K562 (cell line): ENCODE measurements around the gene ZSWIM3. TPM values are rescaled to one million over a fixed set of nuclear protein-coding genes. Genes with fewer than 3 reads are reported as not detected.

Experiments
- ATAC-seq: fragments of 200-7000 bp; cut with Tn5 transposase; 3 replicates; pipeline ENCODE4 v1.9.1; 2020; ENCODE audit warnings: moderate library complexity
- BruUV-seq: library from RNA; stranded (reverse); fragments of 400-500 nt; replicated peaks from 2 replicates; lab custom pipeline; 2021; lab: Mats Ljungman, UMichigan
- CTCF ChIA-PET: fragments of 300-600 bp; formaldehyde crosslinking; extraction: SDS; loops from one replicate; lab custom pipeline; 2021; ENCODE audit warnings: low intra/inter-chr PET ratio; lab: Yijun Ruan, JAX
- POLR2A ChIA-PET: fragments of 300-600, 350-650 bp; sonication (Branson Sonifier 250); formaldehyde crosslinking; extraction: SDS; loops from one replicate; lab custom pipeline; 2021; ENCODE audit warnings: antibody characterized with exemption, inconsistent platforms; lab: Yijun Ruan, JAX
- DNase-seq, 4 experiments: peaks; one replicate each; pipeline versions ENCODE4 v3.0.0 to v3.0.0-alpha.2; 2011 to 2018; ENCODE audit warnings: low spot score in 3 of 4, mixed read lengths in 3 of 4; ENCODE audit errors: extremely low read depth in 1 of 4
- FAIRE-seq: peaks from 2 replicates; lab custom pipeline; 2011; peaks lifted over from hg19 to GRCh38; lab: Jason Lieb, UNC
- H2AFZ ChIP-seq: 2 replicates; pipeline ENCODE4 v1.6.0; 2011; ENCODE audit warnings: low read depth, low read length, control low read depth, inconsistent platforms
- H3K27ac ChIP-seq: fragments of 200-600 bp; 3 replicates; pipeline ENCODE4 v1.8.0; 2011; ENCODE audit warnings: low read depth, mild to moderate bottlenecking, control low read depth, inconsistent platforms, low read length, moderate library complexity, mixed read lengths; ENCODE audit errors: extremely low read depth
- H3K27me3 ChIP-seq, 2 experiments: fragments of 300-600 bp in 1 of 2; 2 replicates in 1 of 2; 3 replicates in 1 of 2; pipeline versions ENCODE4 v1.6.0 to v1.8.0; 2011; ENCODE audit warnings: inconsistent platforms in 2 of 2, low read length in 2 of 2, mild to moderate bottlenecking in 1 of 2, mixed read lengths in 1 of 2, moderate library complexity in 1 of 2; ENCODE audit not compliant: control insufficient read depth in 2 of 2, insufficient read depth in 2 of 2
- H3K36me3 ChIP-seq: fragments of 300-600 bp; 3 replicates; pipeline ENCODE4 v1.8.0; 2011; ENCODE audit warnings: mild to moderate bottlenecking, low read length, inconsistent platforms; ENCODE audit not compliant: control insufficient read depth, insufficient read depth
- H3K4me1 ChIP-seq, 2 experiments: fragments of 200-600 bp in 1 of 2; replicated peaks in 1 of 2; 2 replicates in 1 of 2; 3 replicates in 1 of 2; pipeline versions ENCODE4 v1.5.1 to v1.8.0; 2011; ENCODE audit warnings: inconsistent platforms in 2 of 2, low read length in 2 of 2, mild to moderate bottlenecking in 1 of 2, mixed read lengths in 1 of 2, moderate library complexity in 1 of 2; ENCODE audit not compliant: control insufficient read depth in 2 of 2, insufficient read depth in 2 of 2
- H3K4me2 ChIP-seq: 2 replicates; pipeline ENCODE4 v1.6.1; 2011; ENCODE audit warnings: low read length, control low read depth, inconsistent platforms, mixed read lengths; ENCODE audit not compliant: insufficient read depth
- H3K4me3 ChIP-seq: fragments of 200-600 bp; sonication (generic), shearing (Covaris generic); 2 replicates; pipeline ENCODE4 v1.5.1; 2016; ENCODE audit warnings: control low read depth, inconsistent platforms
- H3K79me2 ChIP-seq: fragments of 200-600 bp; 3 replicates; pipeline ENCODE4 v1.8.0; 2011; ENCODE audit warnings: low read length, inconsistent platforms; ENCODE audit not compliant: control insufficient read depth, insufficient read depth
- H3K9ac ChIP-seq, 2 experiments: 2 replicates each; pipeline versions ENCODE4 v1.6.0 to v1.6.1; 2011; ENCODE audit warnings: low read depth in 2 of 2, low read length in 2 of 2, control low read depth in 1 of 2, inconsistent platforms in 1 of 2, mild to moderate bottlenecking in 1 of 2, mixed read lengths in 1 of 2; ENCODE audit not compliant: insufficient read depth in 1 of 2
- H3K9me1 ChIP-seq: one replicate; pipeline ENCODE4 v1.6.0; 2011; ENCODE audit warnings: inconsistent platforms, mild to moderate bottlenecking, low read length, moderate library complexity; ENCODE audit not compliant: control insufficient read depth, insufficient read depth
- H3K9me3 ChIP-seq: replicated peaks from 2 replicates; pipeline ENCODE4 v1.5.1; 2011; ENCODE audit warnings: low read depth, low read length, inconsistent platforms; ENCODE audit not compliant: control insufficient read depth, insufficient read depth
- H4K20me1 ChIP-seq: replicated peaks from 2 replicates; pipeline ENCODE4 v1.6.1; 2011; ENCODE audit warnings: low read length, inconsistent platforms, mixed read lengths; ENCODE audit not compliant: control insufficient read depth, insufficient read depth
- CHD1 ChIP-seq: fragments of 200-600 bp; sonication (generic); IDR thresholded peaks from one replicate; pipeline ENCODE4 v1.6.1; 2012; ENCODE audit warnings: mild to moderate bottlenecking, moderate library complexity, low read length, inconsistent platforms
- CXXC5 ChIP-seq: fragments of 250-450 bp; sonication (Bioruptor Pico); IDR thresholded peaks from 2 replicates; pipeline ENCODE4 v1.8.0; 2022; ENCODE audit warnings: inconsistent platforms, mild to moderate bottlenecking, moderate library complexity
- RBFOX2 ChIP-seq: fragments of 200-400 bp; formaldehyde crosslinking; IDR thresholded peaks from 2 replicates; pipeline ENCODE4 v1.6.1; 2017; ENCODE audit warnings: low read depth, mild to moderate bottlenecking, low read length, moderate library complexity
- RBM25 ChIP-seq: fragments of 200-400 bp; formaldehyde crosslinking; IDR thresholded peaks from 2 replicates; pipeline ENCODE4 v1.6.1; 2018; ENCODE audit warnings: low read length, low read depth, moderate library complexity; ENCODE audit not compliant: severe bottlenecking
- SMARCA5 ChIP-seq: fragments of 450-650 bp; IDR thresholded peaks from 2 replicates; pipeline ENCODE4 v1.6.1; 2016
- YY1 ChIP-seq, 3 experiments: IDR thresholded peaks; 2 replicates each; pipeline ENCODE4 v1.6.1; 2011; ENCODE audit warnings: low read length in 2 of 3, mild to moderate bottlenecking in 2 of 3, moderate library complexity in 2 of 3, borderline replicate concordance in 1 of 3, control low read depth in 1 of 3, low read depth in 1 of 3; ENCODE audit not compliant: insufficient read depth in 3 of 3, insufficient replicate concordance in 2 of 3, control insufficient read depth in 1 of 3, insufficient read length in 1 of 3; ENCODE audit errors: extremely low read depth in 1 of 3
- ZC3H4 ChIP-seq: sonication (generic); formaldehyde crosslinking; IDR thresholded peaks from 2 replicates; pipeline ENCODE4 v1.9.0; 2021; ENCODE audit warnings: missing genetic modification reagents, borderline replicate concordance
- ZNF436 ChIP-seq: fragments of 250-450, 450-650 bp; sonication (Bioruptor Pico); formaldehyde crosslinking; IDR thresholded peaks from 2 replicates; pipeline ENCODE4 v1.7.0; 2020; ENCODE audit warnings: mild to moderate bottlenecking
- ZNF780A ChIP-seq: fragments of 250-450 bp; sonication (Bioruptor Pico); IDR thresholded peaks from 2 replicates; pipeline ENCODE4 v1.5.0; 2021; ENCODE audit warnings: mild to moderate bottlenecking
- WGBS: fragments of 100-300 bp; shearing (Covaris generic); methylation state at CpG from one replicate; pipeline ENCODE4 v1.1.6; 2016; ENCODE audit warnings: low coverage, mixed read lengths; ENCODE audit not compliant: insufficient coverage; ENCODE audit errors: missing lambda C conversion rate; 5-methylcytosine and 5-hydroxymethylcytosine counted together
- in situ Hi-C: fragments of 300-500 bp; cut with MboI; formaldehyde crosslinking; loops from 4 replicates; pipeline ENCODE4 v1.15.0; 2018; ENCODE audit warnings: inconsistent platforms, mixed read lengths
- intact Hi-C: fragments of 100-400 bp; cut with micrococcal nuclease; formaldehyde crosslinking; loops from 2 replicates; pipeline ENCODE4 v1.14.2; 2022
- polyA plus RNA-seq, 8 experiments: library from polyadenylated mRNA; depleted of rRNA in 4 of 8; stranded (reverse) in 5 of 8; unstranded in 3 of 8; fragments of >200 nt; fragmentation: Nextera tagmentation in 2 of 8; fragmentation: Illumina TruSeq in 1 of 8; extraction: Ambion mirVana in 2 of 8; extraction: Trizol in 1 of 8; gene quantifications; 2 replicates each; pipeline versions ENCODE4 v1.2.1 to v1.2.3, GENCODE V29; 2011 to 2014; ENCODE audit warnings: inconsistent platforms in 1 of 8, missing spikeins in 1 of 8
- total RNA-seq, 7 experiments: library from RNA; depleted of rRNA in 6 of 7; stranded (reverse); fragments of >200 nt in 6 of 7; fragmentation: Illumina TruSeq in 2 of 7; extraction: Trizol in 2 of 7; gene quantifications; 2 replicates each; pipeline versions ENCODE4 v1.2.1 to v1.2.3, GENCODE V29; 2011 to 2021; ENCODE audit warnings: low replicate concordance in 1 of 7
- TF ChIP-seq, protein P1 (sequence below): IDR thresholded peaks from 3 replicates; pipeline ENCODE4 v1.6.1; 2011; ENCODE audit warnings: borderline replicate concordance, mild to moderate bottlenecking, moderate library complexity; ENCODE audit not compliant: insufficient read length; ENCODE audit errors: extremely low read depth
- TF ChIP-seq, protein P2 (sequence below): sonication (generic); formaldehyde crosslinking; IDR thresholded peaks from 2 replicates; pipeline ENCODE4 v1.8.0; 2022; ENCODE audit warnings: missing genetic modification reagents, mild to moderate bottlenecking, moderate library complexity, borderline replicate concordance
- TF ChIP-seq, protein P3 (sequence below): IDR thresholded peaks from 2 replicates; pipeline ENCODE4 v1.6.1; 2011; ENCODE audit warnings: borderline replicate concordance, low read depth, mild to moderate bottlenecking, moderate library complexity, low read length; ENCODE audit not compliant: insufficient read depth, poor library complexity, severe bottlenecking

ZSWIM3 gene
- total and polyA plus RNA-seq, 9 of the 15 experiments (the other 6 are each of a cell fraction or from before 2014, with no cell fraction given): 1.7 to 4.3 (median 2.9) TPM

DNA sequence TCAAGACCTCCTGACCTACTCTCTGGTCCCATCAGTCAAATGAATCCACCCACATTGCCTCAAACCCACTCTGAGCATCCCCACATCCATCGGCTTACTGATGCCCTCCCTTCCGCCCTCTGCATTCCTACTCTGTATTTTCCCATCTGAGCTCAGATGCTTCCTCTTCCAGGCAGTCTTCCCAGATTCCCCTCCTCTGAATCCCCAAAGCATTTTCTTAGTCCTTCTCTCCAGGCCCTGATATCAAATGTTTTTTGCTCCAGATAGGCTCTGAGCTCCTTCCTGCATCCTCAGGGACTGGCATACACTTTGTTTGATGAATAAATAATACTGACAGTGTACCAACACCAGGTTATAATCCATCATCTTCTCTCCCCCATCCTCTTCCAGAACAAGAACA is 50.7 kb downstream of the ZSWIM3 start (continued):
- TF ChIP-seq, protein P1, sequence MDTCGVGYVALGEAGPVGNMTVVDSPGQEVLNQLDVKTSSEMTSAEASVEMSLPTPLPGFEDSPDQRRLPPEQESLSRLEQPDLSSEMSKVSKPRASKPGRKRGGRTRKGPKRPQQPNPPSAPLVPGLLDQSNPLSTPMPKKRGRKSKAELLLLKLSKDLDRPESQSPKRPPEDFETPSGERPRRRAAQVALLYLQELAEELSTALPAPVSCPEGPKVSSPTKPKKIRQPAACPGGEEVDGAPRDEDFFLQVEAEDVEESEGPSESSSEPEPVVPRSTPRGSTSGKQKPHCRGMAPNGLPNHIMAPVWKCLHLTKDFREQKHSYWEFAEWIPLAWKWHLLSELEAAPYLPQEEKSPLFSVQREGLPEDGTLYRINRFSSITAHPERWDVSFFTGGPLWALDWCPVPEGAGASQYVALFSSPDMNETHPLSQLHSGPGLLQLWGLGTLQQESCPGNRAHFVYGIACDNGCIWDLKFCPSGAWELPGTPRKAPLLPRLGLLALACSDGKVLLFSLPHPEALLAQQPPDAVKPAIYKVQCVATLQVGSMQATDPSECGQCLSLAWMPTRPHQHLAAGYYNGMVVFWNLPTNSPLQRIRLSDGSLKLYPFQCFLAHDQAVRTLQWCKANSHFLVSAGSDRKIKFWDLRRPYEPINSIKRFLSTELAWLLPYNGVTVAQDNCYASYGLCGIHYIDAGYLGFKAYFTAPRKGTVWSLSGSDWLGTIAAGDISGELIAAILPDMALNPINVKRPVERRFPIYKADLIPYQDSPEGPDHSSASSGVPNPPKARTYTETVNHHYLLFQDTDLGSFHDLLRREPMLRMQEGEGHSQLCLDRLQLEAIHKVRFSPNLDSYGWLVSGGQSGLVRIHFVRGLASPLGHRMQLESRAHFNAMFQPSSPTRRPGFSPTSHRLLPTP: peak; percentile 38
- TF ChIP-seq RBM25: peak; percentile 61
- 0 out of 2 replicates have a peak, but pooled peaks have one; percentile 46 for TF ChIP-seq ZNF436 (CRISPR knock-in tag)
- TF ChIP-seq CXXC5: no peak
- peak; percentile 64; the same call in 1 of the 2 replicates for TF ChIP-seq SMARCA5
- TF ChIP-seq, all 486 proteins: peak for 6

DNA sequence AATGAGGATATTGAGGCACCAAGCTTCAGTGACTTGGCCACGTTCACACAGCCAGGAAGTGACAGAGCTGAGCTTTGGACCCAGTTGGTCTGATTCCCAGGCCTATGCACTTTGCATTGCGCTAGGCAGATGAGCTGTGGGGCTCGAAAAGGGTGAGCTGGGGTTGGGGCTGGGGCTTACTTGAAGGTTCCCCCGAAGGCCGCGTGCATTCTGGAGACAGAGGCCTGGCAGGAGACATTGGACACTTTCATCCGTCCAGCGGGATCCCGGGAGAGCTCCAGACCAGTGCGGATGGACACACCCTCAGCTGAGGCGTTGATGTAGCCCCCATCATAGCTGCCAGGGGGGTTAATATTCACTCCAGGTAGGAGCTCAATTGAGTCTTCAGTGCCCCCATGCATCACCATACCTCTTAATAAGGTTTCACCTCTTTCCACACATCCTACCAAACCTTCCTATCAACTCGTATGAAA is 52.0 kb downstream of the ZSWIM3 start:
- ChIA-PET CTCF (no interaction called here), POLR2A (interaction anchor here (0.6 to 2.6 kb wide), 11 partner anchors 10 to 43 kb away, joined by 3 to 13 read pairs (median 6); partner anchors contain the start of genes CTSA and PCIF1)
- Histone ChIP-seq H3K27me3 (no peaks in the 10 kb centered on the region), H2AFZ (peak overlapping the region; percentile 87), H3K4me1 (peaks cover 20 to 51% of the 10 kb centered on the region in 2 experiments), H3K79me2 (peaks cover 15% of the 10 kb centered on the region), H3K36me3 (peaks cover 19% of the 10 kb centered on the region; the same call in 2 of the 3 replicates), H4K20me1 (no peaks in the 10 kb centered on the region), H3K9ac (peak overlapping the region; percentile 63 to 64), H3K4me3 (peak overlapping the region; percentile 17), H3K9me3 (no peaks in the 10 kb centered on the region), H3K27ac (peak overlapping the region; percentile 85), H3K4me2 (peak overlapping the region; percentile 83), H3K9me1 (no peaks in the 10 kb centered on the region)
- ATAC-seq (no peak), FAIRE-seq (no peak), DNase-seq (peak in 1 of 4 experiments; percentile 25)
- no TSS peak for BruUV-seq
- WGBS: 49% methylated on average over 12 of the region's 12 CpGs
- in situ Hi-C loops (no loop called here), intact Hi-C loops (no loop called here)
- TF ChIP-seq, protein P2, sequence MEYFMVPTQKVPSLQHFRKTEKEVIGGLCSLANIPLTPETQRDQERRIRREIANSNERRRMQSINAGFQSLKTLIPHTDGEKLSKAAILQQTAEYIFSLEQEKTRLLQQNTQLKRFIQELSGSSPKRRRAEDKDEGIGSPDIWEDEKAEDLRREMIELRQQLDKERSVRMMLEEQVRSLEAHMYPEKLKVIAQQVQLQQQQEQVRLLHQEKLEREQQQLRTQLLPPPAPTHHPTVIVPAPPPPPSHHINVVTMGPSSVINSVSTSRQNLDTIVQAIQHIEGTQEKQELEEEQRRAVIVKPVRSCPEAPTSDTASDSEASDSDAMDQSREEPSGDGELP (CRISPR knock-in tag): no peak
- no peak for TF ChIP-seq ZC3H4 (CRISPR knock-in tag)
- TF ChIP-seq RBFOX2: 0 out of 2 replicates have a peak, but pooled peaks have one; percentile 21
- TF ChIP-seq YY1 (IDR thresholded peaks at IDR 0.05; ENCODE audit: borderline replicate concordance in 1 of 3, control insufficient read depth in 1 of 3, extremely low read depth in 1 of 3, insufficient read depth in 3 of 3, insufficient read length in 1 of 3, insufficient replicate concordance in 2 of 3, low read depth in 1 of 3, low read length in 2 of 3): peak in 1 of 3 experiments; percentile 7
- peak; percentile 54 for TF ChIP-seq CHD1
- TF ChIP-seq, protein P3, sequence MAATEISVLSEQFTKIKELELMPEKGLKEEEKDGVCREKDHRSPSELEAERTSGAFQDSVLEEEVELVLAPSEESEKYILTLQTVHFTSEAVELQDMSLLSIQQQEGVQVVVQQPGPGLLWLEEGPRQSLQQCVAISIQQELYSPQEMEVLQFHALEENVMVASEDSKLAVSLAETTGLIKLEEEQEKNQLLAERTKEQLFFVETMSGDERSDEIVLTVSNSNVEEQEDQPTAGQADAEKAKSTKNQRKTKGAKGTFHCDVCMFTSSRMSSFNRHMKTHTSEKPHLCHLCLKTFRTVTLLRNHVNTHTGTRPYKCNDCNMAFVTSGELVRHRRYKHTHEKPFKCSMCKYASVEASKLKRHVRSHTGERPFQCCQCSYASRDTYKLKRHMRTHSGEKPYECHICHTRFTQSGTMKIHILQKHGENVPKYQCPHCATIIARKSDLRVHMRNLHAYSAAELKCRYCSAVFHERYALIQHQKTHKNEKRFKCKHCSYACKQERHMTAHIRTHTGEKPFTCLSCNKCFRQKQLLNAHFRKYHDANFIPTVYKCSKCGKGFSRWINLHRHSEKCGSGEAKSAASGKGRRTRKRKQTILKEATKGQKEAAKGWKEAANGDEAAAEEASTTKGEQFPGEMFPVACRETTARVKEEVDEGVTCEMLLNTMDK: no peak
- no peak for TF ChIP-seq ZNF780A (CRISPR knock-in tag)
